ENCODE measurements around the gene SV2B. TPM values are rescaled to one million over a fixed set of nuclear protein-coding genes. Genes with fewer than 3 reads are reported as not detected.

The SV2B gene
- total RNA-seq, 1 experiment from 2014 or later = not detected

DNA sequence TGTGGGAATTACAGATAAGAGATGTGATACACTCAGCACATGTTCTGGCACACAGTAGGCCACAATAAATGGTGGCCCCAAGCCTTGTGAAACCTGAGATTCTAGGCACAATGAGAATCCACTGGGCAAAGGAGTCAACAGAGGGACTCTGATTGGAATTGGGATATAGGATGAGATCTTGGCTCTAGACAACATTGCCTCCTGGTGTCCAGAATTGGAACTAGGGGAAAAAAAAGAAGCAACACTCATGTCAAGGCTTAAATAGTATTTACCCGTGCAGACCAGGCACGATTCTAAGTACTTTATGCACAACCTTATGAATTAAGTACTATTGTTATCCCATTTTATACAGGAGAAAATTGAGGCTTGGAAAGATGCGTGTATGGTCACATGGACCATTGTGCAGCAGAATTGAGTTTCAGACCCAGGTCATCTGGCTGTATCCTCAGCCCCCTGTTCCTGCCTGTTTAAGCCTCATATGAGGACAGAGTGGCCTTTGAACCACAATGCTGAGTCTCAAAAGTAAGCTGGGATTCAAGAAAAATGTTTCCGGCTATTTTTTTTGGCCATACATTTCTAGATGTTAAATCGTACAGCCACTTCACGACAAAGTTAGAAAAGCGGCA lies 124.8 kb downstream of the SV2B start:
- Histone ChIP-seq H3K56ac (ENCODE audit: insufficient read length, low read depth, low read length) (no peak overlapping the region), H3K27me3 (ENCODE audit: insufficient read depth, low read length) (no peaks in the 10 kb centered on the region), H3K4me1 (ENCODE audit: insufficient read depth, low read length) (no peaks in the 10 kb centered on the region), H3K9me3 (ENCODE audit: control insufficient read depth, low read depth, low read length) (no peaks in the 10 kb centered on the region), H3K18ac (ENCODE audit: insufficient read length, low read depth, low read length) (no peak overlapping the region), H2BK12ac (ENCODE audit: insufficient read length, low read depth, low read length) (no peak overlapping the region), H2BK5ac (ENCODE audit: insufficient read length, low read length) (no peak overlapping the region), H3K79me1 (ENCODE audit: insufficient read depth, low read depth, low read length, poor library complexity, severe bottlenecking) (no peaks in the 10 kb centered on the region), H3K4me2 (ENCODE audit: insufficient read depth, insufficient read length, low read length) (no peak overlapping the region), H3K23me2 (ENCODE audit: insufficient read length, low read depth, low read length, poor library complexity, severe bottlenecking) (no peaks in the 10 kb centered on the region), H2AK5ac (ENCODE audit: insufficient read length, low read length) (no peak overlapping the region), H3K14ac (ENCODE audit: insufficient read depth, low read length) (no peak overlapping the region), H4K5ac (ENCODE audit: insufficient read length, low read depth, low read length) (no peak overlapping the region), H3K9ac (ENCODE audit: extremely low read depth, insufficient read length, low read length) (no peak overlapping the region), H3K79me2 (ENCODE audit: insufficient read depth, low read length) (no peaks in the 10 kb centered on the region), H3K23ac (ENCODE audit: insufficient read length, low read depth, low read length) (no peak overlapping the region), H3T11ph (ENCODE audit: low read length) (no peak overlapping the region), H3K4ac (ENCODE audit: low read depth, low read length) (no peak overlapping the region), H4K20me1 (ENCODE audit: control insufficient read depth, insufficient read depth, insufficient read length) (no peaks in the 10 kb centered on the region), H3K27ac (ENCODE audit: insufficient read length, low read depth, low read length) (no peak overlapping the region), H2AFZ (ENCODE audit: low read length) (no peak overlapping the region), H2BK20ac (ENCODE audit: low read depth, low read length, poor library complexity, severe bottlenecking) (no peak overlapping the region), H2BK120ac (ENCODE audit: low read depth, low read length, poor library complexity, severe bottlenecking) (no peak overlapping the region), H4K91ac (ENCODE audit: insufficient read length, low read depth, low read length) (no peak overlapping the region), H4K8ac (replicated peaks; ENCODE audit: insufficient read length, low read depth, low read length) (no peak overlapping the region), H2BK15ac (ENCODE audit: low read depth, low read length) (no peak overlapping the region)
- Mint-ChIP-seq H3K27me3 (ENCODE audit: low read depth) (peaks cover 10% of the 10 kb centered on the region), H3K36me3 (ENCODE audit: insufficient read depth in 1 of 3, low read depth in 3 of 3) (no peaks in the 10 kb centered on the region), H3K27ac (no peak overlapping the region), H3K9me3 (no peaks in the 10 kb centered on the region), H3K4me3 (no peak overlapping the region), H3K4me1 (peaks cover 16 to 31% of the 10 kb centered on the region in 2 experiments)
- DNase-seq = peak; percentile 33
- TF ChIP-seq, protein P1, sequence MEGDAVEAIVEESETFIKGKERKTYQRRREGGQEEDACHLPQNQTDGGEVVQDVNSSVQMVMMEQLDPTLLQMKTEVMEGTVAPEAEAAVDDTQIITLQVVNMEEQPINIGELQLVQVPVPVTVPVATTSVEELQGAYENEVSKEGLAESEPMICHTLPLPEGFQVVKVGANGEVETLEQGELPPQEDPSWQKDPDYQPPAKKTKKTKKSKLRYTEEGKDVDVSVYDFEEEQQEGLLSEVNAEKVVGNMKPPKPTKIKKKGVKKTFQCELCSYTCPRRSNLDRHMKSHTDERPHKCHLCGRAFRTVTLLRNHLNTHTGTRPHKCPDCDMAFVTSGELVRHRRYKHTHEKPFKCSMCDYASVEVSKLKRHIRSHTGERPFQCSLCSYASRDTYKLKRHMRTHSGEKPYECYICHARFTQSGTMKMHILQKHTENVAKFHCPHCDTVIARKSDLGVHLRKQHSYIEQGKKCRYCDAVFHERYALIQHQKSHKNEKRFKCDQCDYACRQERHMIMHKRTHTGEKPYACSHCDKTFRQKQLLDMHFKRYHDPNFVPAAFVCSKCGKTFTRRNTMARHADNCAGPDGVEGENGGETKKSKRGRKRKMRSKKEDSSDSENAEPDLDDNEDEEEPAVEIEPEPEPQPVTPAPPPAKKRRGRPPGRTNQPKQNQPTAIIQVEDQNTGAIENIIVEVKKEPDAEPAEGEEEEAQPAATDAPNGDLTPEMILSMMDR (conservative IDR thresholded peaks at IDR 0.05) = peak; percentile 87
- WGBS (ENCODE audit: extremely low coverage, insufficient read length, low lambda C conversion rate) = no CpG with 5 or more reads among the region's 7 CpGs

All from H9 (cell line).